Pancreas (tissue), 10 donors: Measurements from ENCODE around the gene KIFC1. TPM values are rescaled to one million over a fixed set of nuclear protein-coding genes. Genes with fewer than 3 reads are reported as not detected.

Source experiments
- ATAC-seq, 4 donors: fragments of 200-7000 bp; cut with Tn5 transposase; one replicate each; pipeline versions ENCODE4 v1.8.0 to v1.9.1; 2020; ENCODE audit warnings: mild to moderate bottlenecking in 4 of 4, moderate library complexity in 4 of 4
- DNase-seq, 6 donors: peaks; one replicate each; pipeline ENCODE4 v3.0.0-alpha.2; 2020
- FAIRE-seq: peaks from 2 replicates; lab custom pipeline; 2012; peaks lifted over from hg19 to GRCh38; lab: Jason Lieb, UNC
- H3K27ac ChIP-seq, 4 donors: fragments of 200-600 bp; sonication (generic); 1 replicate in 3 of 4; 2 replicates in 1 of 4; pipeline versions ENCODE4 v1.5.0 to v1.8.0; 2020
- H3K27me3 ChIP-seq, 4 donors: fragments of 200-600 bp; one replicate each; pipeline ENCODE4 v1.8.0; 2021
- H3K36me3 ChIP-seq, 3 donors: fragments of 200-600 bp; sonication (generic) in 1 of 3; one replicate each; pipeline versions ENCODE4 v1.5.0 to v1.8.0; 2020 to 2021
- H3K4me1 ChIP-seq, 3 donors: fragments of 200-600 bp; one replicate each; pipeline ENCODE4 v1.8.0; 2021
- H3K4me3 ChIP-seq, 4 donors: fragments of 200-600 bp; sonication (generic) in 2 of 4; one replicate each; pipeline versions ENCODE4 v1.5.0 to v1.8.0; 2020 to 2021
- H3K9me3 ChIP-seq, 4 donors: fragments of 200-600 bp; one replicate each; pipeline ENCODE4 v1.8.0; 2021
- WGBS, 2 donors: extraction: QIAGEN DNeasy Blood & Tissue Kit; methylation state at CpG; one replicate each; pipeline ENCODE4 v1.1.7; 2013; 5-methylcytosine and 5-hydroxymethylcytosine counted together
- intact Hi-C, 3 donors: fragments of 100-400 bp; cut with DNase I; formaldehyde crosslinking; loops; one replicate each; pipeline versions ENCODE4 v1.11.1 to v1.14.2; 2022
- polyA plus RNA-seq, 2 donors: library from polyadenylated mRNA; stranded (reverse); fragments of 200-250 nt; gene quantifications; one replicate each; pipeline ENCODE4 v1.2.3, GENCODE V29; 2013
- total RNA-seq, 6 donors: library from RNA; stranded (reverse); fragmentation: NEBNext Ultra II Directional in 4 of 6; extraction: Animal tissue kit (Norgen Biotek cat#: 25700) in 4 of 6; gene quantifications; one replicate each; pipeline versions ENCODE4 v1.2.1 to v1.2.4, GENCODE V29; 2021 to 2023
- TF ChIP-seq, protein P1 (sequence below), 4 donors: fragments of 200-600 bp; sonication (generic) in 3 of 4; IDR thresholded peaks; one replicate each; pipeline versions ENCODE4 v1.5.0 to v1.8.0; 2021; ENCODE audit warnings: antibody characterized with exemption in 4 of 4
- donor health status: healthy with polysubstance abuse.
- donor health status: DM: no; HTN: no; CAD: no; lungs with moderate emphysema.
- donor health status: DM: no; HTN: no; CAD: no.
- donor health status: control.
- donor health status: control.
- donor health status: Bipolar disorder and iron deficiency.
- donor health status: DM: yes; HTN: yes; CAD: no.
- donor health status: DM: no; HTN: no; CAD: no.
- donor health status: DM: no; HTN: no; CAD: no.
- donor health status: DM: yes; HTN: yes; CAD: no.

The KIFC1 gene
- total and polyA plus RNA-seq, 8 donors: 0.14 to 1.5 (median 0.35) TPM

DNA sequence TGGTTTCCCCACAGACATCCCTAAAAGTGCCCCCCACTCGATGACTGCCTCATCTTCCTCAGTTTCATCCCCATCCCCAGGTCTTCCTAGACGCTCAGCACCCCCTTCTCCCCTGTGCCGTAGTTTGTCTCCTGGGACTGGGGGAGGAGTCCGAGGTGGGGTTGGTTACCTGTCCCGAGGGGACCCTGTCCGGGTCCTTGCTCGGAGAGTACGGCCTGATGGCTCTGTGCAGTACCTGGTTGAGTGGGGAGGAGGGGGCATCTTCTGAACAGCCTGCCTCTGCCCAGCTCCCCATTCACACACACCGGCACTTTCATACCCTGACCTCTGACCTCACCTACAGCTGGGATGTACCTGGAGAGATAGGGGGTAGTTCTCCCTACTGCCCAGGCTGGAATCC lies 24.2 kb downstream of the KIFC1 start:
- ATAC-seq (no peak), DNase-seq (no peak), FAIRE-seq (no peak)
- no peak overlapping the region for H3K27ac ChIP-seq
- TF ChIP-seq, protein P1, sequence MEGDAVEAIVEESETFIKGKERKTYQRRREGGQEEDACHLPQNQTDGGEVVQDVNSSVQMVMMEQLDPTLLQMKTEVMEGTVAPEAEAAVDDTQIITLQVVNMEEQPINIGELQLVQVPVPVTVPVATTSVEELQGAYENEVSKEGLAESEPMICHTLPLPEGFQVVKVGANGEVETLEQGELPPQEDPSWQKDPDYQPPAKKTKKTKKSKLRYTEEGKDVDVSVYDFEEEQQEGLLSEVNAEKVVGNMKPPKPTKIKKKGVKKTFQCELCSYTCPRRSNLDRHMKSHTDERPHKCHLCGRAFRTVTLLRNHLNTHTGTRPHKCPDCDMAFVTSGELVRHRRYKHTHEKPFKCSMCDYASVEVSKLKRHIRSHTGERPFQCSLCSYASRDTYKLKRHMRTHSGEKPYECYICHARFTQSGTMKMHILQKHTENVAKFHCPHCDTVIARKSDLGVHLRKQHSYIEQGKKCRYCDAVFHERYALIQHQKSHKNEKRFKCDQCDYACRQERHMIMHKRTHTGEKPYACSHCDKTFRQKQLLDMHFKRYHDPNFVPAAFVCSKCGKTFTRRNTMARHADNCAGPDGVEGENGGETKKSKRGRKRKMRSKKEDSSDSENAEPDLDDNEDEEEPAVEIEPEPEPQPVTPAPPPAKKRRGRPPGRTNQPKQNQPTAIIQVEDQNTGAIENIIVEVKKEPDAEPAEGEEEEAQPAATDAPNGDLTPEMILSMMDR (IDR thresholded peaks at IDR 0.05): no peak
- H3K36me3 ChIP-seq: peaks cover 0 to 13% (median 7%) of the 10 kb centered on the region in 3 donors
- no peaks in the 10 kb centered on the region for H3K27me3 ChIP-seq
- WGBS, 2 donors: 69 to 73% methylated on average over 9 of the region's 9 CpGs
- H3K9me3 ChIP-seq: no peaks in the 10 kb centered on the region
- peaks cover 0 to 28% (median 4%) of the 10 kb centered on the region in 3 donors for H3K4me1 ChIP-seq
- H3K4me3 ChIP-seq: no peak overlapping the region
- intact Hi-C loops: no loop called here

- FAIRE-seq (no peak), ATAC-seq (no peak), DNase-seq (no peak)
- intact Hi-C loops: no loop called here
- Histone ChIP-seq H3K9me3 (no peaks in the 10 kb centered on the region), H3K27ac (peak overlapping the region in 1 of 4 donors; percentile 95), H3K4me1 (peaks cover 0 to 27% (median 4%) of the 10 kb centered on the region in 3 donors), H3K36me3 (peaks cover 0 to 13% (median 7%) of the 10 kb centered on the region in 3 donors), H3K27me3 (no peaks in the 10 kb centered on the region), H3K4me3 (peak overlapping the region; percentile 44 to 71 (median 54))
- TF ChIP-seq, protein P1 (IDR thresholded peaks at IDR 0.05): no peak
- WGBS, 2 donors: 38 to 57% methylated on average over 12 of the region's 12 CpGs
These were observed 24.9 kb downstream of the KIFC1 start for GRCh38 chr6:33416386-33417127.

- no peak for FAIRE-seq
- intact Hi-C loops: no loop called here
- peaks cover 0 to 21% (median 0%) of the 10 kb centered on the region in 3 donors for H3K4me1 ChIP-seq
These were observed 25.7 kb downstream of the KIFC1 start for GRCh38 chr6:33417128-33417902.

GRCh38 chr6:33417903-33418689 lies 26.5 kb downstream of the KIFC1 start, which contains the start of gene CUTA:
Gene CUTA (minus strand): TSS chr6:33418107. CDS start chr6:33418000, 107 bp downstream.
- Histone ChIP-seq H3K4me1 (peaks cover 0 to 21% (median 0%) of the 10 kb centered on the region in 3 donors), H3K27me3 (no peaks in the 10 kb centered on the region), H3K27ac (peak within 1 kb of the TSS; percentile 76 to 95 (median 87)), H3K36me3 (peaks cover 0 to 13% (median 7%) of the 10 kb centered on the region in 3 donors), H3K9me3 (no peaks in the 10 kb centered on the region), H3K4me3 (peak within 1 kb of the TSS; percentile 44 to 71 (median 54))
- intact Hi-C loops: no loop called here
- ATAC-seq (peak; percentile 94 to 96 (median 94)), DNase-seq (peak; percentile 95 to 99 (median 99)), FAIRE-seq (peak; percentile 98)
- 0 to 1% methylated on average over 50 to 51 of the region's 51 CpGs for WGBS, 2 donors
- TF ChIP-seq, protein P1 (IDR thresholded peaks at IDR 0.05): no peak

More at GRCh38 chr6:33417128-33417902, 25.7 kb downstream of the KIFC1 start:
- WGBS, 2 donors: 1 to 2% methylated on average over 25 of the region's 25 CpGs
- Histone ChIP-seq H3K4me3 (peak overlapping the region; percentile 44 to 71 (median 54)), H3K9me3 (no peaks in the 10 kb centered on the region), H3K36me3 (peaks cover 0 to 13% (median 7%) of the 10 kb centered on the region in 3 donors), H3K27me3 (no peaks in the 10 kb centered on the region), H3K27ac (peak overlapping the region; percentile 72 to 95 (median 87))
- ATAC-seq (peak in 1 of 4 donors; percentile 5), DNase-seq (peak in 1 of 6 donors; percentile 47)
- TF ChIP-seq, protein P1 (IDR thresholded peaks at IDR 0.05): no peak
